Astrocyte (in vitro differentiated cells and primary cell): ENCODE measurements around the gene SGCB.

Experiments used
- EZH2 ChIP-seq: IDR thresholded peaks from 2 replicates; pipeline ENCODE4 v1.6.1; 2012; ENCODE audit warnings: mild to moderate bottlenecking, low read length, inconsistent platforms; ENCODE audit not compliant: insufficient read depth
- TF ChIP-seq, protein P1 (sequence below): IDR thresholded peaks from 2 replicates; pipeline ENCODE4 v1.5.1; 2011; ENCODE audit warnings: low read depth, mild to moderate bottlenecking, inconsistent platforms, low read length, moderate library complexity; ENCODE audit not compliant: insufficient read depth

DNA sequence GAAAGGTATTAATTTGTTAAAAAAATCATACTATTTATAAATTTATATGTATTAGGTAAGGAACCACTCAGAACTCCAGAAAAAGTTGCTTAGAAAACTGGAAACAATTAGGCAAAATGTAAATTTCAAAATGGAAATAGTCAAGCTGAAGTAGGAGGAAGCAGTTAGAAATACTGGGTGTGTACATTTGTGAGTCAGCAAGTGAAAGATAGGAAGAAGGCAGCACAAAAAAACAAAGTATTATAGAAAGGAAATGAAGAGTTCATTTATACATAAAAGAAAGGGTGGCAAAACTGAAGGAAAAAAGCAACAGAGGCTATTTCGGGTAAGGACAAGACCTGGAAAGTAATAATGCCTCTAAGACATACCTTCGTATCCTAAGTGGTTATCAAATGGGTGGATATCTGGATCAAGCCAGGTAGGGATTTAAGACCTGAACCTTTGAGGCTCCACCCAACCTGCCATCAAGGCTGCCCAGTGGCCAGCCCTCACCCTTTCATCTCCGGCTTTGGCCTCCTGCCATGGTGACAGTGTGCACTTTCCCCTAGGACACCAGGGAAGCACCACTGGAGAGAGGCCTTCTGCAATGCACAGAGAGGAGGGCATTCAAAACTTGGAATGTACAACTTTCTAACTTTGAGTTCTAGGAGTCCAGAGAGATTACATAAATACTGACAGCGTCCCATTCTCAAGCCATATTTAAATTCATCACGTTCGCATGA is 18.0 kb downstream of the SGCB start, which contains the start of gene LRRC66:
- TF ChIP-seq, protein P1, sequence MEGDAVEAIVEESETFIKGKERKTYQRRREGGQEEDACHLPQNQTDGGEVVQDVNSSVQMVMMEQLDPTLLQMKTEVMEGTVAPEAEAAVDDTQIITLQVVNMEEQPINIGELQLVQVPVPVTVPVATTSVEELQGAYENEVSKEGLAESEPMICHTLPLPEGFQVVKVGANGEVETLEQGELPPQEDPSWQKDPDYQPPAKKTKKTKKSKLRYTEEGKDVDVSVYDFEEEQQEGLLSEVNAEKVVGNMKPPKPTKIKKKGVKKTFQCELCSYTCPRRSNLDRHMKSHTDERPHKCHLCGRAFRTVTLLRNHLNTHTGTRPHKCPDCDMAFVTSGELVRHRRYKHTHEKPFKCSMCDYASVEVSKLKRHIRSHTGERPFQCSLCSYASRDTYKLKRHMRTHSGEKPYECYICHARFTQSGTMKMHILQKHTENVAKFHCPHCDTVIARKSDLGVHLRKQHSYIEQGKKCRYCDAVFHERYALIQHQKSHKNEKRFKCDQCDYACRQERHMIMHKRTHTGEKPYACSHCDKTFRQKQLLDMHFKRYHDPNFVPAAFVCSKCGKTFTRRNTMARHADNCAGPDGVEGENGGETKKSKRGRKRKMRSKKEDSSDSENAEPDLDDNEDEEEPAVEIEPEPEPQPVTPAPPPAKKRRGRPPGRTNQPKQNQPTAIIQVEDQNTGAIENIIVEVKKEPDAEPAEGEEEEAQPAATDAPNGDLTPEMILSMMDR = no peak
- TF ChIP-seq EZH2 = no peak
